ENCODE measurements around the gene G6PC2.

G6PC2 gene

DNA sequence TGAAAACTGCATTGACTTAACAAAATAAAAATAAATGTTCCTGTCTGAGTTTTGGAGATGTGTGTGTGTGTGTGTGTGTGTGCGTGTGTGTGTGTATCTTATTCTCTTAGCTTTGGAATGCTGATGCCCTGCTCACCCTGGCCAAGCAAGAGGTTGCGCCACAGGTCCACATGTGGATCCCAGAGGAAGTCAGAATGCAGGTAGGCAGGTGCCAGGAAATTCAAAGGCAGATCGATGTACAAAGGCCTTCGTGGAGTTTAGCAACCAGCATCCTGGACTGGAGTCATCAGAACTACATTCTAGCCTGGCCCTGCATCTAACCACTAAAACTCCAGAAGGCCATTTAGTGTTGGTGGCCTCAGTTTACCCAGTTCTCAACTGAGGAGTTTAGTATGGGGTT lies 12.4 kb downstream of the G6PC2 start:
- TF ChIP-seq TAF1 (IDR thresholded peaks at IDR 0.05; ENCODE audit: borderline replicate concordance, insufficient read depth, low read length) (no peak), POLR2AphosphoS5 (IDR thresholded peaks at IDR 0.05; ENCODE audit: low read depth, low read length) (no peak), FOXP2 (optimal IDR thresholded peaks at IDR 0.05; ENCODE audit: borderline replicate concordance, extremely low read depth, extremely low read length, insufficient read depth) (no peak), SIN3A (IDR thresholded peaks at IDR 0.05; ENCODE audit: borderline replicate concordance, insufficient read depth, low read length) (no peak)
- TF ChIP-seq, protein P1, sequence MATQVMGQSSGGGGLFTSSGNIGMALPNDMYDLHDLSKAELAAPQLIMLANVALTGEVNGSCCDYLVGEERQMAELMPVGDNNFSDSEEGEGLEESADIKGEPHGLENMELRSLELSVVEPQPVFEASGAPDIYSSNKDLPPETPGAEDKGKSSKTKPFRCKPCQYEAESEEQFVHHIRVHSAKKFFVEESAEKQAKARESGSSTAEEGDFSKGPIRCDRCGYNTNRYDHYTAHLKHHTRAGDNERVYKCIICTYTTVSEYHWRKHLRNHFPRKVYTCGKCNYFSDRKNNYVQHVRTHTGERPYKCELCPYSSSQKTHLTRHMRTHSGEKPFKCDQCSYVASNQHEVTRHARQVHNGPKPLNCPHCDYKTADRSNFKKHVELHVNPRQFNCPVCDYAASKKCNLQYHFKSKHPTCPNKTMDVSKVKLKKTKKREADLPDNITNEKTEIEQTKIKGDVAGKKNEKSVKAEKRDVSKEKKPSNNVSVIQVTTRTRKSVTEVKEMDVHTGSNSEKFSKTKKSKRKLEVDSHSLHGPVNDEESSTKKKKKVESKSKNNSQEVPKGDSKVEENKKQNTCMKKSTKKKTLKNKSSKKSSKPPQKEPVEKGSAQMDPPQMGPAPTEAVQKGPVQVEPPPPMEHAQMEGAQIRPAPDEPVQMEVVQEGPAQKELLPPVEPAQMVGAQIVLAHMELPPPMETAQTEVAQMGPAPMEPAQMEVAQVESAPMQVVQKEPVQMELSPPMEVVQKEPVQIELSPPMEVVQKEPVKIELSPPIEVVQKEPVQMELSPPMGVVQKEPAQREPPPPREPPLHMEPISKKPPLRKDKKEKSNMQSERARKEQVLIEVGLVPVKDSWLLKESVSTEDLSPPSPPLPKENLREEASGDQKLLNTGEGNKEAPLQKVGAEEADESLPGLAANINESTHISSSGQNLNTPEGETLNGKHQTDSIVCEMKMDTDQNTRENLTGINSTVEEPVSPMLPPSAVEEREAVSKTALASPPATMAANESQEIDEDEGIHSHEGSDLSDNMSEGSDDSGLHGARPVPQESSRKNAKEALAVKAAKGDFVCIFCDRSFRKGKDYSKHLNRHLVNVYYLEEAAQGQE (IDR thresholded peaks at IDR 0.05; ENCODE audit: insufficient read depth in 1 of 2, low read depth in 2 of 2, low read length in 2 of 2): no peak

DNA sequence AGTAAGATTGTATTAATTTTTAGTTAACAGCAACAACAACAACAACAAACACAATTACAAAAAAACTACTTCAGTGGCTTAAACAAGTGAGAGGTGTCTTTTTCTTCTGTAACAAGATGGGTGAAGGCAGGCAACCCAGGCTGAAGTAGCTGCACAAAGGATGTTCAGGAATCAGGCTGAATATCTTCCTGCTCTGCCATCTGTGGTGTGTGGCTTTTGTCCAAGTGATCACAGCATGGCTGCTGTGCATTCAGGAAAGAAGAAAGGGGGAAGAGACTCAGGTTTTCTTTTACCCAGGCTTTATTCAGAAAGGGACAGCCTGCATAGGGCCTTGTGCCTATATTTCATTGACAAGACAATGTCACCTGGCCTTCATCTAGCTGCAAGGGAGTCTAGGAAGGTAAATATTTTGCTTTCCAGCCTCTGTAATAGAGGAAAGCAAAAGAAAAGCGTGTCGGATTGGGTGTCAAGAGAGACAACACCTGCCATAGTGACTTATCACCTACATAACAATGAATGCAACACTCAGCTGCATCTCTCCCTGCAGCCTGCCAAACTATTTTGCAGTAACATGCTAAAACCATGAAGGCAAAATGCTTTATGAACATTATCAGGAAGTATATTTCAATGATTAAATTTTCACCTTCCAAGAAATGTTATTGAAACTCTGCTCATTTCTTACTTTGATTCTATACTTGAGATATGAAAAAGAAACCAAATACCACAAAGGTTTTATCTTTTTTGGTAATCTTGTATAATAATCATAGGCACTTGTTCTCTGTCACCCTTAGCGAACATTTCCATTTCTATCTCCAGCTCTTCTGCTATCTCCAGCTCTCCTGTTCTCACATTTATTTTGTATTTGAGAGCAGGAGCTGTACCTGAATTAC lies 14.6 kb downstream of the G6PC2 start:
- TF ChIP-seq FOXP2 (optimal IDR thresholded peaks at IDR 0.05; ENCODE audit: borderline replicate concordance, extremely low read depth, extremely low read length, insufficient read depth) (no peak), SIN3A (IDR thresholded peaks at IDR 0.05; ENCODE audit: borderline replicate concordance, insufficient read depth, low read length) (no peak), TAF1 (IDR thresholded peaks at IDR 0.05; ENCODE audit: borderline replicate concordance, insufficient read depth, low read length) (no peak), POLR2AphosphoS5 (IDR thresholded peaks at IDR 0.05; ENCODE audit: low read depth, low read length) (no peak)
- TF ChIP-seq, protein P1 (IDR thresholded peaks at IDR 0.05; ENCODE audit: insufficient read depth in 1 of 2, low read depth in 2 of 2, low read length in 2 of 2): no peak

DNA sequence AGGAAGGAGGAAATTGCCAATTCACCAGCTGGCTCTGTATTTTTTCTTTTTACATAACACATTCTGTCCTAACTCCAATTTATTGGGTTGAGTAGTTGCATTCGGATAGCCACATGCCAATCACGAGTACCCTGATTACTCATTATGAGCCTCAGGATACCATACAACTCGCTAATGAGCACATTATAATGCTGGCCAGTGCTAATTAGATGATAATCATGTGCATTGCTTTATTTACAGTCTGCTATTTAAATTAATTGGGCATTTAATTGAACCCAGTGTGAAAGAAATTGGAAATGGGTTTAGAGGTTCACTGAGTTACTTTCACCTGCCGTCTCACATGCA lies 15.2 kb downstream of the G6PC2 start:
- TF ChIP-seq TAF1 (IDR thresholded peaks at IDR 0.05; ENCODE audit: borderline replicate concordance, insufficient read depth, low read length): no peak
- TF ChIP-seq, protein P1 (IDR thresholded peaks at IDR 0.05; ENCODE audit: insufficient read depth in 1 of 2, low read depth in 2 of 2, low read length in 2 of 2): no peak
- no peak for TF ChIP-seq SIN3A (IDR thresholded peaks at IDR 0.05; ENCODE audit: borderline replicate concordance, insufficient read depth, low read length)
- TF ChIP-seq POLR2AphosphoS5 (IDR thresholded peaks at IDR 0.05; ENCODE audit: low read depth, low read length): no peak
- TF ChIP-seq FOXP2 (optimal IDR thresholded peaks at IDR 0.05; ENCODE audit: borderline replicate concordance, extremely low read depth, extremely low read length, insufficient read depth): no peak

DNA sequence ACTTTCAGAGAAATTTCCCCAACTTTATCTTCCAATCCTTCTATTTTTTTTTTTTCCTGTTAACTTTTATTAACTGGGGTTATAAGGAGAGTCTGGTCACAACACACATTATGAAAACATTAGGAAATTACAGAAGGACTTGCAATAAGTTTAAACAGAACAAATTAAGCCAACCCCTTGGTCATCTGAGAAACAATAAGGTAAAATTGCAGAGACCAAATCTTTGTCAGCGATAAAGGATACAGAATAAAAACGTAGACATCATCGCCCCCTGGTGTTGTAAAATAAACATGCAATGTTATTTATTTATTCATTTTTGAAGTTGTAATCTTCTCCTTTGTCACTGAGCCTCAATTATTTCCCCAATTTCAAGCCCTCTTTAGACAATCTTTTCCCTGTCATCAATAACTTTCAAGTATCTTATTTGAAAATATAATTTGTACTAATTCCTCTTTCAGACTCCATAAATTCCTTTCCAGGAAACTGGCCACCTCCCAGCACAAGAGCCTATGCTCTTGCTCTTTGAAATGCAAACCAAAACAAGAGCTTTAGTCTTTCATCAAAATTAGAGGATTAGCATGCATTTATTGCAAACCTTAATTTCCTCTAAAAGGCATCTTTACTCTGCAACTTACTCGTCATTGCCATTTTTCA lies 19.5 kb downstream of the G6PC2 start:
- no peak for TF ChIP-seq TAF1 (IDR thresholded peaks at IDR 0.05; ENCODE audit: borderline replicate concordance, insufficient read depth, low read length)
- TF ChIP-seq FOXP2 (optimal IDR thresholded peaks at IDR 0.05; ENCODE audit: borderline replicate concordance, extremely low read depth, extremely low read length, insufficient read depth): no peak
- TF ChIP-seq, protein P1 (IDR thresholded peaks at IDR 0.05; ENCODE audit: insufficient read depth in 1 of 2, low read depth in 2 of 2, low read length in 2 of 2): no peak
- TF ChIP-seq SIN3A (IDR thresholded peaks at IDR 0.05; ENCODE audit: borderline replicate concordance, insufficient read depth, low read length): no peak
- no peak for TF ChIP-seq POLR2AphosphoS5 (IDR thresholded peaks at IDR 0.05; ENCODE audit: low read depth, low read length)
